Tibial artery (tissue), 4 donors: ENCODE data around the gene IMMP2L.
"Not testable (repeated sequence)": the region's sequence is repeated elsewhere in the genome, so short reads cannot be mapped to it uniquely, and the experiment has no call there.

Experiments
- DNase-seq, 2 donors: peaks; one replicate each; pipeline ENCODE4 v3.0.0-alpha.2; 2019
- H3K27ac ChIP-seq, 2 donors: fragments of 200-600 bp; sonication (generic) in 1 of 2; 1 replicate in 1 of 2; 2 replicates in 1 of 2; pipeline ENCODE4 v1.5.1; 2018 to 2019; ENCODE audit warnings: mild to moderate bottlenecking in 1 of 2
- H3K27me3 ChIP-seq, 2 donors: fragments of 200-600 bp; sonication (generic) in 1 of 2; one replicate each; pipeline versions ENCODE4 v1.5.1 to v1.6.0; 2016 to 2019
- H3K36me3 ChIP-seq, 3 donors: fragments of 200-600 bp; sonication (generic) in 2 of 3; one replicate each; pipeline ENCODE4 v1.5.1; 2016 to 2019; ENCODE audit warnings: mild to moderate bottlenecking in 2 of 3
- H3K4me1 ChIP-seq, 4 donors: fragments of 200-600 bp; sonication (generic) in 2 of 4; 1 replicate in 3 of 4; 2 replicates in 1 of 4; pipeline ENCODE4 v1.5.1; 2016 to 2019
- H3K4me3 ChIP-seq, 2 donors: fragments of 200-600 bp; sonication (generic) in 1 of 2; 1 replicate in 1 of 2; 2 replicates in 1 of 2; pipeline ENCODE4 v1.5.1; 2018 to 2019; ENCODE audit warnings: mild to moderate bottlenecking in 2 of 2
- H3K9me3 ChIP-seq, 3 donors: fragments of 200-600 bp; sonication (generic) in 1 of 3; one replicate each; pipeline ENCODE4 v1.5.1; 2016 to 2019
- CTCF ChIP-seq, 2 experiments: fragments of 200-600 bp in 1 of 2; fragments of 450-650 bp in 1 of 2; IDR thresholded peaks; one replicate each; pipeline ENCODE4 v1.5.1; 2017 to 2019; ENCODE audit warnings: antibody characterized with exemption in 2 of 2, mild to moderate bottlenecking in 1 of 2, moderate library complexity in 1 of 2
- intact Hi-C: fragments of 100-400 bp; cut with DNase I; formaldehyde crosslinking; loops from one replicate; pipeline ENCODE4 v1.15.0; 2023; ENCODE audit warnings: low total_unique reads

The IMMP2L gene

GRCh38 chr7:110673148-110673547 is 889.1 kb downstream of the IMMP2L start:
- Histone ChIP-seq H3K4me1 (peaks cover 0 to 5% (median 0%) of the 10 kb centered on the region in 4 donors), H3K27ac (no peak overlapping the region), H3K9me3 (peaks cover 0 to 18% (median 0%) of the 10 kb centered on the region in 3 donors), H3K36me3 (no peaks in the 10 kb centered on the region), H3K27me3 (no peaks in the 10 kb centered on the region), H3K4me3 (no peak overlapping the region)
- no peak for DNase-seq
- TF ChIP-seq CTCF (IDR thresholded peaks at IDR 0.05): no peak
- intact Hi-C loops: no loop called here

GRCh38 chr7:110669410-110669809 is 892.9 kb downstream of the IMMP2L start:
- intact Hi-C loops: no loop called here
- no peak overlapping the region for H3K27ac ChIP-seq
- H3K27me3 ChIP-seq: no peaks in the 10 kb centered on the region
- H3K9me3 ChIP-seq: peaks cover 0 to 21% (median 12%) of the 10 kb centered on the region in 3 donors
- DNase-seq: no peak
- H3K4me3 ChIP-seq: no peak overlapping the region
- peaks cover 0 to 4% (median 0%) of the 10 kb centered on the region in 3 donors for H3K36me3 ChIP-seq
- TF ChIP-seq CTCF (IDR thresholded peaks at IDR 0.05): no peak
- peaks cover 0 to 5% (median 0%) of the 10 kb centered on the region in 4 donors for H3K4me1 ChIP-seq

- Histone ChIP-seq H3K4me3 (no peak overlapping the region), H3K4me1 (no peaks in the 10 kb centered on the region), H3K27me3 (no peaks in the 10 kb centered on the region), H3K27ac (no peak overlapping the region), H3K36me3 (peaks cover 0 to 22% (median 13%) of the 10 kb centered on the region in 3 donors), H3K9me3 (peaks cover 7 to 34% (median 13%) of the 10 kb centered on the region in 3 donors)
- DNase-seq: no peak
- intact Hi-C loops: no loop called here
- TF ChIP-seq CTCF (IDR thresholded peaks at IDR 0.05): no peak
Measured at GRCh38 chr7:110664803-110665202, 897.5 kb downstream of the IMMP2L start.

DNA sequence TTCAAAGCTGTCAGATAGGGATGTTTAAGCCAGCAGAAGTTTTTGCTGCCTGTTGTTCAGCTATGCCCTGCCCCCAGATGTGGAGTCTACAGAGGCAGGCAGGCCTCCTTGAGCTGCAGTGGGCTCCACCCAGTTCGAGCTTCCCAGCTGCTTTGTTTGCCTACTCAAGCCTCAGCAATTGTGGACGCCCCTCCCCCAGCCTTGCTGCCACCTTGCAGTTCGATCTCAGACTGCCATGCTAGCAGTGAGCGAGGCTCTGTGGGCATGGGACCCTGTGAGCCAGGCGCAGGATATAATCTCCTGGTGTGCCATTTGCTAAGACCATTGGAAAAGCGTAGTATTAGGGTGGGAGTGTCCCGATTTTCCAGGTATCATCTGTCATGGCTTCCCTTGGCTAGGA is 901.7 kb downstream of the IMMP2L start:
- H3K4me1 ChIP-seq, DNase-seq, H3K4me3 ChIP-seq, H3K27ac ChIP-seq, H3K27me3 ChIP-seq, intact Hi-C loops: not testable (repeated sequence)
- Histone ChIP-seq H3K36me3 (peaks cover 0 to 18% (median 13%) of the 10 kb centered on the region in 3 donors), H3K9me3 (peaks cover 7 to 69% (median 25%) of the 10 kb centered on the region in 3 donors)

GRCh38 chr7:110650328-110650727 is 912.0 kb downstream of the IMMP2L start:
- Histone ChIP-seq H3K36me3 (no peaks in the 10 kb centered on the region), H3K4me3 (no peak overlapping the region), H3K27ac (no peak overlapping the region), H3K4me1 (no peaks in the 10 kb centered on the region), H3K9me3 (peaks cover 0 to 6% (median 0%) of the 10 kb centered on the region in 3 donors), H3K27me3 (no peaks in the 10 kb centered on the region)
- no peak for TF ChIP-seq CTCF (IDR thresholded peaks at IDR 0.05)
- intact Hi-C loops: no loop called here
- no peak for DNase-seq

DNA sequence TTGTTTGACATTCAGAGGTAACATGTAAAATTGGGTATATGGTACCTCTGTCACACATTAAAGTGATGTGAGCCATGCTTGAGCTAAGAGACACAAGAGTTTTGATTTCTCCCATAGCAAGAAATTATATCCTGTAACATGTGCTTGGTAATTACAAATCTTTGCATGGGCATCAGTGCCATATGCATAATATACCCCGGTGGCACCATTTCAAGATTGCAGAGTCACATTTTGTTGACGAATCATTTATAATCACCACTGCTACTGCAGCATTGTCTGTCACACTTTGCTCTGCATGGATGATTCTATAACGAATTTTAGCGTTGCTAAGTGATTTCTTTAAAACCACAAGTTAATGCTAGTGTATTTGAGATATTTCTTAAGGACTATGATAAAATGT is 915.0 kb downstream of the IMMP2L start:
- H3K36me3 ChIP-seq: no peaks in the 10 kb centered on the region
- no peaks in the 10 kb centered on the region for H3K9me3 ChIP-seq
- H3K4me3 ChIP-seq: no peak overlapping the region
- intact Hi-C loops: no loop called here
- H3K27ac ChIP-seq: no peak overlapping the region
- H3K27me3 ChIP-seq: no peaks in the 10 kb centered on the region
- H3K4me1 ChIP-seq: peaks cover 0 to 8% (median 0%) of the 10 kb centered on the region in 4 donors
- no peak for DNase-seq
- TF ChIP-seq CTCF (IDR thresholded peaks at IDR 0.05): no peak
